HCT116 (cell line): ENCODE results near the gene RBM19. TPM values are rescaled to one million over a fixed set of nuclear protein-coding genes. Genes with fewer than 3 reads are reported as not detected.

Experiments used
- ATAC-seq: fragments of 200-7000 bp; cut with Tn5 transposase; 2 replicates; pipeline ENCODE4 v1.9.1; 2020; ENCODE audit warnings: mild to moderate bottlenecking, moderate library complexity
- BruUV-seq: library from RNA; stranded (reverse); fragments of 400-500 nt; replicated peaks from 2 replicates; lab custom pipeline; 2021; lab: Mats Ljungman, UMichigan
- CTCF ChIA-PET: fragments of 300-600 bp; sonication (Branson Sonifier 250); formaldehyde crosslinking; loops from one replicate; lab custom pipeline; 2021; ENCODE audit warnings: antibody characterized with exemption; lab: Charles Lee
- POLR2A ChIA-PET: fragments of 300-600, 350-600 bp; sonication (Branson Sonifier 250); formaldehyde crosslinking; loops from one replicate; lab custom pipeline; 2021; ENCODE audit warnings: antibody characterized with exemption; lab: Charles Lee
- RAD21 ChIA-PET, 2 experiments: fragments of 300-600 bp; sonication (Branson Sonifier 250); formaldehyde crosslinking; loops; one replicate each; lab custom pipeline; 2023; ENCODE audit warnings: low total read pairs in 2 of 2; ENCODE audit not compliant: uncharacterized antibody in 2 of 2, unreplicated experiment in 2 of 2, low non-redundant PET in 1 of 2; lab: Charles Lee
- DNase-seq: peaks from one replicate; pipeline ENCODE4 v3.0.0-alpha.2; 2010; ENCODE audit warnings: low read depth, low spot score
- H2AFZ ChIP-seq: fragments of 200-600 bp; shearing (Covaris generic), sonication (generic); 2 replicates; pipeline ENCODE4 v1.6.1; 2017; ENCODE audit warnings: low read depth, mixed run types, mixed read lengths, antibody characterized with exemption, low read length; ENCODE audit not compliant: poor library complexity, severe bottlenecking
- H3K27ac ChIP-seq: 2 replicates; pipeline ENCODE4 v1.5.1; 2012; ENCODE audit warnings: low read depth, low read length
- H3K27me3 ChIP-seq: fragments of 200-600 bp; sonication (generic); 2 replicates; pipeline ENCODE4 v1.6.1; 2016; ENCODE audit warnings: mixed run types, low read length, mixed read lengths; ENCODE audit not compliant: insufficient read depth
- H3K36me3 ChIP-seq, 2 experiments: fragments of 200-500 bp in 1 of 2; fragments of 200-600 bp in 1 of 2; sonication (Bioruptor generic) in 1 of 2; sonication (generic) in 1 of 2; 2 replicates each; pipeline versions ENCODE4 v1.5.1 to v1.6.1; 2014 to 2016; ENCODE audit warnings: low read length in 2 of 2, inconsistent platforms in 1 of 2, mixed read lengths in 1 of 2, mixed run types in 1 of 2; ENCODE audit not compliant: insufficient read depth in 2 of 2, control insufficient read depth in 1 of 2
- H3K4me1 ChIP-seq, 2 experiments: fragments of 200-600 bp in 1 of 2; sonication (generic) in 1 of 2; 2 replicates each; pipeline versions ENCODE4 v1.5.1 to v1.6.1; 2012 to 2017; ENCODE audit warnings: low read length in 2 of 2, inconsistent platforms in 1 of 2, mild to moderate bottlenecking in 1 of 2, mixed read lengths in 1 of 2, mixed run types in 1 of 2, moderate library complexity in 1 of 2; ENCODE audit not compliant: insufficient read depth in 2 of 2, control insufficient read depth in 1 of 2
- H3K4me2 ChIP-seq: fragments of 200-600 bp; sonication (generic); 2 replicates; pipeline ENCODE4 v1.6.1; 2017; ENCODE audit warnings: mixed run types, low read length, mixed read lengths
- H3K4me3 ChIP-seq, 2 experiments: fragments of 200-600 bp in 1 of 2; sonication (generic) in 1 of 2; replicated peaks in 1 of 2; 2 replicates each; pipeline ENCODE4 v1.5.1; 2011 to 2016; ENCODE audit warnings: low read length in 2 of 2, control low read depth in 1 of 2, low read depth in 1 of 2, mild to moderate bottlenecking in 1 of 2, mixed read lengths in 1 of 2, mixed run types in 1 of 2
- H3K79me2 ChIP-seq: fragments of 200-600 bp; sonication (generic); 2 replicates; pipeline ENCODE4 v1.6.1; 2017; ENCODE audit warnings: mild to moderate bottlenecking, mixed run types, low read length, moderate library complexity, mixed read lengths; ENCODE audit not compliant: insufficient read depth
- H3K9ac ChIP-seq: fragments of 200-600 bp; sonication (generic); 2 replicates; pipeline ENCODE4 v1.6.1; 2016; ENCODE audit warnings: low read length, mixed read lengths
- H3K9me2 ChIP-seq: fragments of 200-600 bp; sonication (generic), shearing (Covaris generic); 2 replicates; pipeline ENCODE4 v1.6.1; 2017; ENCODE audit warnings: mixed run types, mild to moderate bottlenecking, moderate library complexity; ENCODE audit not compliant: insufficient read depth
- H3K9me3 ChIP-seq, 2 experiments: fragments of 200-500 bp in 1 of 2; fragments of 200-600 bp in 1 of 2; sonication (Bioruptor generic) in 1 of 2; sonication (generic) in 1 of 2; 2 replicates each; pipeline ENCODE4 v1.6.1; 2014 to 2017; ENCODE audit warnings: low read length in 2 of 2, mixed read lengths in 2 of 2, inconsistent platforms in 1 of 2, low read depth in 1 of 2, mild to moderate bottlenecking in 1 of 2, mixed run types in 1 of 2, moderate library complexity in 1 of 2; ENCODE audit not compliant: control insufficient read depth in 1 of 2, insufficient read depth in 1 of 2
- H4K20me1 ChIP-seq: fragments of 200-600 bp; sonication (generic), shearing (Covaris generic); 2 replicates; pipeline ENCODE4 v1.6.1; 2017; ENCODE audit warnings: mixed run types, mild to moderate bottlenecking, moderate library complexity; ENCODE audit not compliant: insufficient read depth
- EZH2 ChIP-seq: fragments of 200-600 bp; sonication (generic); IDR thresholded peaks from 2 replicates; pipeline ENCODE4 v1.6.1; 2017; ENCODE audit warnings: antibody characterized with exemption, mixed run types
- FOSL1 ChIP-seq: IDR thresholded peaks from 2 replicates; pipeline ENCODE4 v1.6.1; 2012; ENCODE audit warnings: low read depth
- JUND ChIP-seq: IDR thresholded peaks from 2 replicates; pipeline ENCODE4 v1.6.1; 2012
- SP1 ChIP-seq: IDR thresholded peaks from 2 replicates; pipeline ENCODE4 v1.6.1; 2012; ENCODE audit warnings: low read depth
- SRF ChIP-seq: IDR thresholded peaks from 2 replicates; pipeline ENCODE4 v1.6.1; 2012; ENCODE audit warnings: low read depth
- TCF7L2 ChIP-seq: IDR thresholded peaks from 2 replicates; pipeline ENCODE4 v1.7.0; 2011; ENCODE audit warnings: borderline replicate concordance, inconsistent platforms; ENCODE audit not compliant: insufficient read depth, insufficient read length; ENCODE audit errors: extremely low read depth
- YY1 ChIP-seq: IDR thresholded peaks from 2 replicates; pipeline ENCODE4 v1.6.1; 2011; ENCODE audit warnings: low read length, low read depth, moderate library complexity, mild to moderate bottlenecking; ENCODE audit not compliant: insufficient replicate concordance; ENCODE audit errors: extremely low read depth
- ZFX ChIP-seq: fragments of 450-650 bp; IDR thresholded peaks from 2 replicates; pipeline ENCODE4 v1.6.1; 2017
- ZNF274 ChIP-seq: fragments of 200-500 bp; sonication (Bioruptor generic); IDR thresholded peaks from 2 replicates; pipeline ENCODE4 v1.6.1; 2014; ENCODE audit warnings: mild to moderate bottlenecking, low read depth, low read length, inconsistent platforms
- intact Hi-C: fragments of 100-400 bp; cut with micrococcal nuclease; formaldehyde crosslinking; loops from 2 replicates; pipeline ENCODE4 v1.10.0; 2022
- total RNA-seq: library from RNA; stranded (reverse); gene quantifications from one replicate; pipeline ENCODE4 v1.2.1, GENCODE V29; 2021; ENCODE audit not compliant: unreplicated experiment
- TF ChIP-seq, protein P1 (sequence below), 3 experiments: fragments of 200-600 bp in 1 of 3; sonication (generic) in 1 of 3; IDR thresholded peaks in 2 of 3; conservative IDR thresholded peaks in 1 of 3; 2 replicates each; pipeline ENCODE4 v1.5.1; 2012 to 2017; ENCODE audit warnings: low read depth in 2 of 3, low read length in 2 of 3, antibody characterized with exemption in 1 of 3, borderline replicate concordance in 1 of 3, control low read depth in 1 of 3, mild to moderate bottlenecking in 1 of 3, mixed read lengths in 1 of 3, mixed run types in 1 of 3, moderate library complexity in 1 of 3; ENCODE audit not compliant: insufficient read depth in 1 of 3
- TF ChIP-seq, protein P2 (sequence below): IDR thresholded peaks from 2 replicates; pipeline ENCODE4 v1.6.1; 2012; ENCODE audit warnings: low read depth
- TF ChIP-seq, protein P3 (sequence below): IDR thresholded peaks from 2 replicates; pipeline ENCODE4 v1.6.1; 2012

The RBM19 gene
- total RNA-seq, 1 experiment from 2014 or later: 30.7 TPM

DNA sequence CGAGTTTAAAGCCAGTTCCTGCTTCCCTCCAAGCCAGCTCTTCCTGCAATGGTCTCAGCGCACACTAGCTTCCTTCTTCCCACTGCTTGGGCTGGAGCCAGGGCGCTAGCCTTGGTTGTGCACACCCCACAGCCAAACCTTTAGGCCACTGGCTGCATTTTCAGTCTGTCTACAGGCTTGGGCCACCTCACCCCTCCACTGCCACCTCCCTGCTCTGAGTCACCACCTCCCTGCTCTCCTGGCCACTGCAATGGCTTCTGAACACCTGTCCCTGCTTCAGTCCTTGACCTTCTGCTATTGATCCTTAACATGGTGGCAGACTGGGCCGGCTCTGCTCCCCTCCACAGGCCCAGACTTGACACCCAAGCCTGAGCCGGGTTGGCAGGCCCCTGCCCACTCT is 151.1 kb downstream of the RBM19 start:
- RAD21 ChIA-PET: no interaction called here
- CTCF ChIA-PET: no interaction called here

DNA sequence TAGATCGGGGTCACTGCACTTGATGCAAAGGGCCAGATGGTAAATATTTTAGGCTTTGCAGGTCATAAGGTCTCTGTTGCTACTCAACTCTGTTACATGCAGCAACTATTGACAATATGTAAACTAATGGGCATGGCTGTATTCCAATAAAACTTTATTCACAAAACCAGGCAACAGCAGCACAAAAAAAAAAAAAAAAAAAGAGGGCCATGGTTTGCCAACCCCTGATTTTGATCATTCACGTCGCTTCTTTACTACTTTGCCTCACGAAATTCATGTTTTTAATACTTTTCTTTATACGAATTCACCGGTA is 152.9 kb downstream of the RBM19 start:
- H3K36me3 ChIP-seq: no peaks in the 10 kb centered on the region
- no peak for TF ChIP-seq EZH2
- no peak for TF ChIP-seq ZNF274
- TF ChIP-seq JUND: no peak
- TF ChIP-seq YY1: no peak
- TF ChIP-seq, protein P1, sequence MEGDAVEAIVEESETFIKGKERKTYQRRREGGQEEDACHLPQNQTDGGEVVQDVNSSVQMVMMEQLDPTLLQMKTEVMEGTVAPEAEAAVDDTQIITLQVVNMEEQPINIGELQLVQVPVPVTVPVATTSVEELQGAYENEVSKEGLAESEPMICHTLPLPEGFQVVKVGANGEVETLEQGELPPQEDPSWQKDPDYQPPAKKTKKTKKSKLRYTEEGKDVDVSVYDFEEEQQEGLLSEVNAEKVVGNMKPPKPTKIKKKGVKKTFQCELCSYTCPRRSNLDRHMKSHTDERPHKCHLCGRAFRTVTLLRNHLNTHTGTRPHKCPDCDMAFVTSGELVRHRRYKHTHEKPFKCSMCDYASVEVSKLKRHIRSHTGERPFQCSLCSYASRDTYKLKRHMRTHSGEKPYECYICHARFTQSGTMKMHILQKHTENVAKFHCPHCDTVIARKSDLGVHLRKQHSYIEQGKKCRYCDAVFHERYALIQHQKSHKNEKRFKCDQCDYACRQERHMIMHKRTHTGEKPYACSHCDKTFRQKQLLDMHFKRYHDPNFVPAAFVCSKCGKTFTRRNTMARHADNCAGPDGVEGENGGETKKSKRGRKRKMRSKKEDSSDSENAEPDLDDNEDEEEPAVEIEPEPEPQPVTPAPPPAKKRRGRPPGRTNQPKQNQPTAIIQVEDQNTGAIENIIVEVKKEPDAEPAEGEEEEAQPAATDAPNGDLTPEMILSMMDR (IDR thresholded peaks at IDR 0.05 in 2 of 3, conservative IDR thresholded peaks at IDR 0.05 in 1 of 3; ENCODE audit: borderline replicate concordance in 1 of 3, insufficient read depth in 1 of 3, low read depth in 2 of 3, low read length in 2 of 3): no peak
- TF ChIP-seq, protein P2, sequence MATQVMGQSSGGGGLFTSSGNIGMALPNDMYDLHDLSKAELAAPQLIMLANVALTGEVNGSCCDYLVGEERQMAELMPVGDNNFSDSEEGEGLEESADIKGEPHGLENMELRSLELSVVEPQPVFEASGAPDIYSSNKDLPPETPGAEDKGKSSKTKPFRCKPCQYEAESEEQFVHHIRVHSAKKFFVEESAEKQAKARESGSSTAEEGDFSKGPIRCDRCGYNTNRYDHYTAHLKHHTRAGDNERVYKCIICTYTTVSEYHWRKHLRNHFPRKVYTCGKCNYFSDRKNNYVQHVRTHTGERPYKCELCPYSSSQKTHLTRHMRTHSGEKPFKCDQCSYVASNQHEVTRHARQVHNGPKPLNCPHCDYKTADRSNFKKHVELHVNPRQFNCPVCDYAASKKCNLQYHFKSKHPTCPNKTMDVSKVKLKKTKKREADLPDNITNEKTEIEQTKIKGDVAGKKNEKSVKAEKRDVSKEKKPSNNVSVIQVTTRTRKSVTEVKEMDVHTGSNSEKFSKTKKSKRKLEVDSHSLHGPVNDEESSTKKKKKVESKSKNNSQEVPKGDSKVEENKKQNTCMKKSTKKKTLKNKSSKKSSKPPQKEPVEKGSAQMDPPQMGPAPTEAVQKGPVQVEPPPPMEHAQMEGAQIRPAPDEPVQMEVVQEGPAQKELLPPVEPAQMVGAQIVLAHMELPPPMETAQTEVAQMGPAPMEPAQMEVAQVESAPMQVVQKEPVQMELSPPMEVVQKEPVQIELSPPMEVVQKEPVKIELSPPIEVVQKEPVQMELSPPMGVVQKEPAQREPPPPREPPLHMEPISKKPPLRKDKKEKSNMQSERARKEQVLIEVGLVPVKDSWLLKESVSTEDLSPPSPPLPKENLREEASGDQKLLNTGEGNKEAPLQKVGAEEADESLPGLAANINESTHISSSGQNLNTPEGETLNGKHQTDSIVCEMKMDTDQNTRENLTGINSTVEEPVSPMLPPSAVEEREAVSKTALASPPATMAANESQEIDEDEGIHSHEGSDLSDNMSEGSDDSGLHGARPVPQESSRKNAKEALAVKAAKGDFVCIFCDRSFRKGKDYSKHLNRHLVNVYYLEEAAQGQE: no peak
- CTCF ChIA-PET: no interaction called here
- RAD21 ChIA-PET: no interaction called here
- ATAC-seq (no peak), DNase-seq (no peak)
- H3K4me3 ChIP-seq: no peak overlapping the region
- intact Hi-C loops: no loop called here
- no TSS peak for BruUV-seq
- H2AFZ ChIP-seq: no peak overlapping the region
- POLR2A ChIA-PET: no interaction called here
- no peaks in the 10 kb centered on the region for H3K9me3 ChIP-seq
- H3K79me2 ChIP-seq: no peaks in the 10 kb centered on the region
- H4K20me1 ChIP-seq: no peaks in the 10 kb centered on the region
- H3K9ac ChIP-seq: no peak overlapping the region
- H3K4me2 ChIP-seq: no peak overlapping the region
- H3K27ac ChIP-seq: no peak overlapping the region
- no peaks in the 10 kb centered on the region for H3K4me1 ChIP-seq
- no peaks in the 10 kb centered on the region for H3K9me2 ChIP-seq
- H3K27me3 ChIP-seq: no peaks in the 10 kb centered on the region

More for the DNA sequence above, 151.1 kb downstream of the RBM19 start:
- no peaks in the 10 kb centered on the region for H3K36me3 ChIP-seq
- H3K9me2 ChIP-seq: no peaks in the 10 kb centered on the region
- no TSS peak for BruUV-seq
- ATAC-seq: peak; percentile 28; the same call in 1 of the 2 replicates
- no peak for TF ChIP-seq EZH2
- TF ChIP-seq SRF: no peak
- TF ChIP-seq TCF7L2: no peak
- TF ChIP-seq YY1: no peak
- TF ChIP-seq, protein P3, sequence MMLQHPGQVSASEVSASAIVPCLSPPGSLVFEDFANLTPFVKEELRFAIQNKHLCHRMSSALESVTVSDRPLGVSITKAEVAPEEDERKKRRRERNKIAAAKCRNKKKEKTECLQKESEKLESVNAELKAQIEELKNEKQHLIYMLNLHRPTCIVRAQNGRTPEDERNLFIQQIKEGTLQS: no peak
- TF ChIP-seq JUND: no peak
- no peak for TF ChIP-seq ZFX
- TF ChIP-seq FOSL1: no peak
- TF ChIP-seq SP1: no peak
- TF ChIP-seq, all 23 proteins: peak for 0
- Histone ChIP-seq H3K9me3 (no peaks in the 10 kb centered on the region), H3K4me2 (no peak overlapping the region), H3K4me1 (no peaks in the 10 kb centered on the region), H3K27ac (no peak overlapping the region), H3K27me3 (no peaks in the 10 kb centered on the region), H2AFZ (no peak overlapping the region), H3K79me2 (no peaks in the 10 kb centered on the region), H4K20me1 (no peaks in the 10 kb centered on the region), H3K4me3 (no peak overlapping the region), H3K9ac (no peak overlapping the region)
- DNase-seq: no peak
- POLR2A ChIA-PET: no interaction called here
- intact Hi-C loops: no loop called here
